ENCODE data around the gene PTPRH. TPM values are rescaled to one million over a fixed set of nuclear protein-coding genes. Genes with fewer than 3 reads are reported as not detected.

PTPRH gene
- total RNA-seq, 1 experiment from 2014 or later = 11.7 TPM

- BruUV-seq (replicated peaks) = no TSS peak
- intact Hi-C loops (cut with micrococcal nuclease; ENCODE audit: unreplicated experiment) = no loop called here
- Histone ChIP-seq H2AFZ (no peak overlapping the region), H3F3A (ENCODE audit: insufficient read depth, low read depth) (peaks cover 16% of the 10 kb centered on the region; the same call in 1 of the 2 replicates), H3K4me1 (replicated peaks; ENCODE audit: insufficient read depth) (no peaks in the 10 kb centered on the region), H4K20me1 (ENCODE audit: insufficient read depth) (peaks cover 50% of the 10 kb centered on the region), H3K27ac (no peak overlapping the region), H3K79me2 (ENCODE audit: low read depth) (no peaks in the 10 kb centered on the region), H3K4me3 (no peak overlapping the region), H3K36me3 (ENCODE audit: low read depth) (peaks cover 12% of the 10 kb centered on the region; the same call in 1 of the 2 replicates), H3K4me2 (no peak overlapping the region), H3K27me3 (ENCODE audit: insufficient read depth, low read depth) (no peaks in the 10 kb centered on the region), H3K9me2 (ENCODE audit: insufficient read depth) (no peaks in the 10 kb centered on the region), H3K9me3 (ENCODE audit: insufficient read depth, low read depth) (no peaks in the 10 kb centered on the region)
- POLR2A ChIA-PET (ENCODE audit: unreplicated experiment) = no interaction called here
- CTCF ChIA-PET = no interaction called here
- no peak for DNase-seq
- TF ChIP-seq EZH2 (IDR thresholded peaks at IDR 0.05; ENCODE audit: low read depth) (no peak), CTCF (conservative IDR thresholded peaks at IDR 0.05) (no peak)
Measured at GRCh38 chr19:55231391-55232285, 22.3 kb upstream of the PTPRH start.

GRCh38 chr19:55230780-55231179 is 21.5 kb upstream of the PTPRH start:
- no peaks in the 10 kb centered on the region for H3K4me1 ChIP-seq (replicated peaks; ENCODE audit: insufficient read depth)
- no peak overlapping the region for H3K27ac ChIP-seq
- TF ChIP-seq CTCF (conservative IDR thresholded peaks at IDR 0.05) (no peak), EZH2 (IDR thresholded peaks at IDR 0.05; ENCODE audit: low read depth) (no peak)
- no peaks in the 10 kb centered on the region for H3K79me2 ChIP-seq (ENCODE audit: low read depth)
- CTCF ChIA-PET = no interaction called here
- H3F3A ChIP-seq (ENCODE audit: insufficient read depth, low read depth) = peaks cover 16% of the 10 kb centered on the region; the same call in 1 of the 2 replicates
- peaks cover 9% of the 10 kb centered on the region; the same call in 1 of the 2 replicates for H3K36me3 ChIP-seq (ENCODE audit: low read depth)
- H4K20me1 ChIP-seq (ENCODE audit: insufficient read depth) = peaks cover 56% of the 10 kb centered on the region
- no peak overlapping the region for H3K4me2 ChIP-seq
- no peaks in the 10 kb centered on the region for H3K27me3 ChIP-seq (ENCODE audit: insufficient read depth, low read depth)
- H3K4me3 ChIP-seq = no peak overlapping the region
- H3K9me2 ChIP-seq (ENCODE audit: insufficient read depth) = no peaks in the 10 kb centered on the region
- no TSS peak for BruUV-seq (replicated peaks)
- intact Hi-C loops (cut with micrococcal nuclease; ENCODE audit: unreplicated experiment) = no loop called here
- POLR2A ChIA-PET (ENCODE audit: unreplicated experiment) = no interaction called here
- no peaks in the 10 kb centered on the region for H3K9me3 ChIP-seq (ENCODE audit: insufficient read depth, low read depth)
- no peak overlapping the region for H2AFZ ChIP-seq
- no peak for DNase-seq

- no TSS peak for BruUV-seq (replicated peaks)
- Histone ChIP-seq H3K79me2 (ENCODE audit: low read depth) (no peaks in the 10 kb centered on the region), H3K36me3 (ENCODE audit: low read depth) (peaks cover 8% of the 10 kb centered on the region; the same call in 1 of the 2 replicates), H3K4me2 (no peak overlapping the region), H3K4me1 (replicated peaks; ENCODE audit: insufficient read depth) (no peaks in the 10 kb centered on the region), H3K27me3 (ENCODE audit: insufficient read depth, low read depth) (no peaks in the 10 kb centered on the region), H3K4me3 (no peak overlapping the region), H4K20me1 (ENCODE audit: insufficient read depth) (peaks cover 57% of the 10 kb centered on the region), H3F3A (ENCODE audit: insufficient read depth, low read depth) (peaks cover 16% of the 10 kb centered on the region; the same call in 1 of the 2 replicates), H2AFZ (no peak overlapping the region), H3K9me3 (ENCODE audit: insufficient read depth, low read depth) (no peaks in the 10 kb centered on the region), H3K27ac (no peak overlapping the region), H3K9me2 (ENCODE audit: insufficient read depth) (no peaks in the 10 kb centered on the region)
- TF ChIP-seq EZH2 (IDR thresholded peaks at IDR 0.05; ENCODE audit: low read depth) (no peak), CTCF (conservative IDR thresholded peaks at IDR 0.05) (no peak)
- intact Hi-C loops (cut with micrococcal nuclease; ENCODE audit: unreplicated experiment) = no loop called here
- no peak for DNase-seq
- CTCF ChIA-PET = no interaction called here
- POLR2A ChIA-PET (ENCODE audit: unreplicated experiment) = no interaction called here
Measured at GRCh38 chr19:55230329-55230728, 21.0 kb upstream of the PTPRH start.

Measured in PC-9 (cell line).